ENCODE results near the gene LRRC4C.

LRRC4C gene

DNA sequence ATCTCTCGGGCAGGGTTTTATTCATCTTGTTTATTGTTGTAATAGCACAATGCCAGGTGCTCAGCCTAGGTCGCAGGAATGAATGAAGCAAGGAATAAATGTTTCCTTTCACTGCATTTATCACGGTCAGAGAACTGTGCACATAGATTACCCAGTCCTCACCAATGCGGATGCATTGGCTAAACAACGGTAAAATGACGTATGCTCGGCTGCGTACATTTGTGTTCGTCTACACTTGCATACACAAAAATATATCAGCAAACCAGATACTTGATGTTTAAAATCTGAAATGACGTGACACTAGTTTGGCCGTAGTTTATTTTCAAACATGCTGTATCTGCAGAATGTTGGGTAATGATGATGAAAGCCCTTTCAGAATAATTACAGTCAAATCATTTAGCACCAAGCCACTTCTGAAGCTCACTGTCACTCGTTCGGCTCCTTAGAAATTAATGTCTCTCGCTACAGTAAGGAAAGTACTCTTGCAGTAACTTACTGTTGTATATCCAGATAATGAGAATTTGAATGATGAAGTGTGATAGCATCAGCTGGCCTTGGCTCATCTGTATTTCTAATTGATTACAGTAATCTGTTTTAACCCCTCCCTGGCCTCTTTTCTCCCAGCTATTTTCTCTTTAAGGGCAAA is 268.9 kb downstream of the LRRC4C start:
- intact Hi-C loops (cut with DNase I): no loop called here
- DNase-seq: no peak

DNA sequence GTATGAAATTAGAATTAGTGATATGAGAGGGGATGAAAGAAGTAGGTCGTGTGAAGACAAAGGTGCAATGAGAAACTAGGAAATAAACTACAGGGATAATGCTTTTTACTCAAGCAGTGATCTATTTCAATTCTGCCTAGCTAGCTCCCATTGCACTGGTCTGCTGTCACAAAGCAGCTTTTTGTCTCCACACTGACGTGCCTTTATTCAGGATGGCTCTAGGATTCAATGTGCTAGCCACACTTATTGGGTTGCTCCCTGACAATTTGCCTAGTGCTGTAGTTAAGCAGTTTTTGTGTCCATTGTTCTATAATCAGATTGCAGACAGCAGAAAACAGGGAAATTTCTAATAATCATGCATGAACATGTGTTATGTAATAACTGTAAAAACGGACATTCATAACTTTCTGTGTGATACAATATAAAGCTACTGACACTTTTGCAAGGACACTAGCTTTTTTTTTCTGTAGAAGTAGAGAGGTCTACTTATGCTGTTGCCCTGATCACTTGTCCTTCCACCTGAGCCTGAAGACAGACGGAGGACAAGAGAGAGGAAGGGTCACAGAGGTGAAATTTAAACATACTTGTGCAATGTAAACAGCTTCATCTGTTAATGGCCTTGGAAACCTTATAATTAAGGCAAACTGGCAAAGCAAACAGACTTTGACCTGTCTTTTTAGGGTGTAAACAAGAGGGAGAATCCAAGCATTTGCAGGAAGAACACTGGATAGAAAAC is 269.6 kb downstream of the LRRC4C start:
- intact Hi-C loops (cut with DNase I): no loop called here

GRCh38 chr11:41177791-41178190 is 281.7 kb downstream of the LRRC4C start:
- intact Hi-C loops (cut with DNase I): no loop called here
- no peak for DNase-seq

More for the DNA sequence above, 269.6 kb downstream of the LRRC4C start:
- peak in 13 of 42 donors; percentile 8 to 57 (median 20) for DNase-seq

- intact Hi-C loops (cut with DNase I): no loop called here
These were observed 284.0 kb downstream of the LRRC4C start for GRCh38 chr11:41175304-41175972.

GRCh38 chr11:41146326-41146725 is 313.1 kb downstream of the LRRC4C start:
- no peak for DNase-seq
- intact Hi-C loops (cut with DNase I): no loop called here

More at GRCh38 chr11:41175304-41175972, 284.0 kb downstream of the LRRC4C start:
- no peak for DNase-seq

GRCh38 chr11:41145420-41145819 is 314.0 kb downstream of the LRRC4C start:
- DNase-seq: no peak
- intact Hi-C loops (cut with DNase I): no loop called here

DNA sequence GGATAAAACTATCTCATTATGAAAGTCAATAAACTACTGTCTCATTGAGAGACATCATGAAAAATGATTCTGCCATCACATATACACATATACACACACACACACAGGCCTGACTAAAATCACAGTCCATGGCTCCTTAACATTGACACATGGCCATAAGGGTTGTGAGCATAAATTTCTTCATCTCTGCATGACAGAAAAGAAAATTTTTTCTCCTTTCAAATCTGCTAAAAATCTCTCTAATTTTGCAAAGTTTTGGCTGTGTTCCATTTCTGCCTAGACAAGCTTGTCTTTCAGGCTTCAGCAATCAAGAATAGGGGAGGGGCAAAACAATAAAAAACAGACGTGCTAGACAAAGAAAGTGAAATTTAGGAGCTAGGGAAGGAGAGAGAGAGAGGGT is 324.5 kb downstream of the LRRC4C start:
- no peak for DNase-seq
- intact Hi-C loops (cut with DNase I): no loop called here

- intact Hi-C loops (cut with DNase I): no loop called here
- DNase-seq: no peak
These were observed 326.4 kb downstream of the LRRC4C start for GRCh38 chr11:41133023-41133422.

DNA sequence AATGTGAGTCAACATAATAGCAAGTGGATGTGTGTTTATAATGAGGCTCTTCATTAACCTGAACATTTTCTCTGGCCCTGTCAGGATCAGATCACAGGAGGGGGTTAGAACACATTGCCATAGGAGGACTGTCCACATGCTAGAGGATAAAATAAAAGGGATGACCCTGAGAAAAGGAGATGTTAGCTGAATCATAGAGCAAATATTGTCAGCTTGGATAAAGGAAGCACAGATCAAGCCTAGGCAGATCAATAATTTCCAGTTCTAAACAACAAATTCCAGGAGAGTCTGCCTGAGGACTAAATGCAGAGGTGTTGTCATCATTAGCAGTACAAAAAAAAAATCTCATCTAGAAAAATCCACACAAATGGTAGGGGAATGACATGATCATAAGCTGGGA is 337.9 kb downstream of the LRRC4C start:
- intact Hi-C loops (cut with DNase I): no loop called here
- no peak for DNase-seq

DNA sequence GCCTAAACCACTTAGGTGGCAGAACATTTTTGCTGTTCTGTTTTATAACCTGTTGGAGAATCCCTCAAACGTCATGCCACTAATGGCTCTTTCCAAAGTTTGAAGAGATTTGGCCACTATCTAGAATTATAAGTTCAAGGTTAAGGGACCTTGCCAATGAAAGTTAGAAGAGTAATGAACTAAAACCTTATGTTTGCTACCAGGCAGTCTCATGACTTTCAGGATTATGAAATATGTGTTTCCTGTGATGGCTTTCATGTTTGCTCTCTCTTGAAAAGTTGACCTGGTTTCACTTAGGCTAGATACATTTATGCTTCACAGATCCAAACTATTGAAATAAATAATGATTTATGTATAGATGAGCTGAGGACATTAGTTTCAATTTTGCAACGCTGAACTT is 340.0 kb downstream of the LRRC4C start:
- intact Hi-C loops (cut with DNase I): no loop called here
- DNase-seq: no peak

- DNase-seq: no peak
- intact Hi-C loops (cut with DNase I): no loop called here
These were observed 340.9 kb downstream of the LRRC4C start for GRCh38 chr11:41118521-41118920.

- intact Hi-C loops (cut with DNase I): no loop called here
- no peak for DNase-seq
These were observed 342.5 kb downstream of the LRRC4C start for GRCh38 chr11:41116970-41117369.

GRCh38 chr11:41115066-41115465 is 344.4 kb downstream of the LRRC4C start:
- intact Hi-C loops (cut with DNase I): no loop called here

DNA sequence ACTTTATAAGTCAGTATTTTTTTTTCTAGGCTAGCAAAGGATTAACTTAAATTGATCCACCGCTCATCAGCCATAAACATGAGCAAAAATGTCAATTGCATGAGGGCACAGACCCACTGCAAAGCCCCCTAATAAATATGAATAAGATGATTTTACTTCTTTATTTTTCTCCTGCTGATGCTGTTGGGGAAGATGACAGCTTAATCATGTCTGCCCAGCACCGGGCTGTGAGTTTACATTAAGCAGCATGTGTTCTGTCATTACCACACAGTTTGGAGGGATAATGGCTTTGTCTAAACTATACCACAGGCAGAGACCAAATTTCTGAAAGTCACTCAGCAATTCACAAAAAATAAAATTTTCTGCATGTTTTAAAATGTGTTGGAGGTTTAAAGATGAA is 346.3 kb downstream of the LRRC4C start:
- DNase-seq: no peak
- intact Hi-C loops (cut with DNase I): no loop called here

More at GRCh38 chr11:41115066-41115465, 344.4 kb downstream of the LRRC4C start:
- DNase-seq: no peak

DNA sequence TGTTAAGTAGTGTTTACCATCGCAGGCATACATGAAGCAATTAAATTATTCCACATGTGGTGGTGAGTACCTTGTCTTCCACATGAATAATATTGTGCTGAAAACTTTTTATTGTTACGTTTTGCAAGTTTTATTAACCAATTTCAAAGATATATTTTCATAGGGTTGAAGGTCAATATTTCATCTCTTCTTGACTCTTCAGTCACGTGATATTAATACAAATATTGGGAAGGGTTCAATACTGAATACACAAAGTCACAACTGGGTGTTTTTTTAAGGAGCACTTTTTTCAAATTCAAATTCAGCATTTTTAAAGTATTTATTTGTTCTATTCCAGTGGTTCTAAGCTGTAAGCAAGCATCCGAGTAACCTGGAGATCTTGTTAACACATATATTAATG is 348.9 kb downstream of the LRRC4C start:
- intact Hi-C loops (cut with DNase I): no loop called here
- no peak for DNase-seq

DNA sequence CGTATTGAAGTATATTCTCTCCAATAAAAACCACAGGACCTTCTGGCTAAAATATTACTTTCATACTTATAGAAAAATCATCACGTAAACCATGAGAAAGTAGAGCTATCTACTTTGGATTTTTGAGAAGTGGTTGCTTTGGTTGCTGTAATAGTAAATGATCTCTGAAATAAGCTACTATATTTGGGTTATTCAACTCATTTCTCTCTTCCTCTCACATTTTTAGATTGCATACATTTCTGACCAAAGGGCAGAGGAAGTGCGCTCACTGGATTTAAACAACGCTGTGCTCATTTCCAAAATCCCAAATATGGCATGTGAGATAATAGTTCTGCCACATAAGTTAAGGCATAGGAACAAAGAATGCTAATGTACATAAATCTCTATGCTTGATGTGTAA is 357.0 kb downstream of the LRRC4C start:
- no peak for DNase-seq
- intact Hi-C loops (cut with DNase I): no loop called here

DNA sequence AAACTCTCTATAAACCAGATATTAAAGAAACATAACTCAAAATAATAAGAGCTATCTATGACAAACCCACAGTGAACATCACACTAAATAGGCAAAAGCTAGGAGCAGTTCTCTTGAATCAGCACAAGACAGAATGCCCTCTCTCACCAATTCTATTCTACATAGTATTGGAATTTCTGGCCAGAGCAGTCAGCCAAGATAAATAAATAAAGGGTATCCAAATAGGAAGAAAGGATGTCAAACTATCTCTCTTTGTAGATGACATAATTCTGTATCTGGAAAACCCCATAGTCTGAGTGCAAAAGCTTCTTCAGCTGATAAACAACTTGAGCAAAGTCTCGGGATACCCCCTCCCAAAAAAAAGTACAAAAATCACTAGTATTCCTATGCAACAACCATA is 359.8 kb downstream of the LRRC4C start:
- intact Hi-C loops (cut with DNase I): no loop called here
- no peak for DNase-seq

GRCh38 chr11:41085123-41085522 is 374.3 kb downstream of the LRRC4C start:
- intact Hi-C loops (cut with DNase I): no loop called here
- no peak for DNase-seq

DNA sequence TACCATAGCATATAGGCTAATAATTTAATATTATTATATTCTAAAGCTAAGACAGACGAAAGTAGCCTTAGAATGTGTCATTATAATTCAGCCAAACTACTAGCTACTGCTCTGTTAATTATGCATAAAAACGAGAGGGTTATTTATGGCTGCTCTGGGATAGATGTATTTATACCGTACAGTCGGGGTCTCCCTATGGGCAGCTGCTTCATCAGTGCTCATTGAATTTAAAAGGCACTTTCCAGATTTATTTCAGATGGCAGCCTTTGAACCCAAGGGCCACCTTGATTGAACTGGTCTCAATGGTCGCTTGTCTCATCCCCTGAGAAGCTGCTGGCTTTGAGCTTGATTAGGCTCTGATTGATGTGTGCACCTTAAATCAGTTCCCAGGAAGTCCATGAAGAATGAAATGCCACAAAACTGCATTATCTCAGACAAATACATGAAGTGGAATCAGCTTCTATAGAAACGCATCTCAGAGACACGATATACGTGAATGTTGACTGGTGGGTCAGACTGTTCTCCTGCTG is 377.6 kb downstream of the LRRC4C start:
- DNase-seq: no peak
- intact Hi-C loops (cut with DNase I): no loop called here

DNA sequence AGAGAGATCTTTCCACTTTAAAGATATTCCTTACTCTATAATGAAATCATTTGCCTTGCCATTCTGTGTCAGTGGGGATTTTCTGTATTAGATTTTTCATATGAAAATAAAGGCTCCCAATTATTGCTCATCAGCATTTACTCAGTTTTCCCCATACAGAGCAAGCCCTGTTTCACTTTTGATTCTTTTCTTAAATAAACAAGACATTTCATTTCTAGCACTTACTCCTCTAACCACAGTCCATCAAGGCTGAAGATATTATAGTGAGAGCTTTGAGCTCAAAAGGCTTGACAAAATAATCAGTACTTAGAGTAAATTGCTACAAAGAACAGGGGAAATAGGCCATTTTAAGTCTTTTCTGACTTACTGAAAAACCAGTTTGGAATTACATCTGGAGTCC is 385.1 kb downstream of the LRRC4C start:
- intact Hi-C loops (cut with DNase I): no loop called here
- no peak for DNase-seq

Measured in head of caudate nucleus (tissue), 42 donors.